C4-2B (cell line): ENCODE measurements around the gene UNK.

Source experiments
- H3K27ac ChIP-seq: fragments of 450-650 bp; 2 replicates; pipeline ENCODE4 v1.5.1; 2017
- CTCF ChIP-seq: fragments of 450-650 bp; conservative IDR thresholded peaks from 2 replicates; pipeline ENCODE4 v1.5.1; 2017; ENCODE audit warnings: mild to moderate bottlenecking
- ZFX ChIP-seq: fragments of 450-650 bp; IDR thresholded peaks from 2 replicates; pipeline ENCODE4 v1.6.1; 2017

UNK gene

GRCh38 chr17:75776386-75777295 is 8.0 kb upstream of the UNK start:
- peak overlapping the region; percentile 22; the same call in 1 of the 2 replicates for H3K27ac ChIP-seq
- TF ChIP-seq CTCF = no peak
- no peak for TF ChIP-seq ZFX

GRCh38 chr17:75777296-75777922 is 7.2 kb upstream of the UNK start:
- TF ChIP-seq CTCF (no peak), ZFX (no peak)

GRCh38 chr17:75778066-75778860 is 6.3 kb upstream of the UNK start:
- peak overlapping the region; percentile 97 for H3K27ac ChIP-seq

More at GRCh38 chr17:75777296-75777922, 7.2 kb upstream of the UNK start:
- H3K27ac ChIP-seq = no peak overlapping the region; the same call in 1 of the 2 replicates

- peak overlapping the region; percentile 97 for H3K27ac ChIP-seq
- no peak for TF ChIP-seq ZFX
- peak; percentile 83 for TF ChIP-seq CTCF
Observed at GRCh38 chr17:75778861-75779249, 5.8 kb upstream of the UNK start.

- TF ChIP-seq ZFX = peak; percentile 60; the same call in 1 of the 2 replicates
- peak; percentile 63 for TF ChIP-seq CTCF
- peak overlapping the region; percentile 97 for H3K27ac ChIP-seq
Observed at GRCh38 chr17:75779250-75779986, 5.2 kb upstream of the UNK start.

GRCh38 chr17:75779987-75780889 is 4.4 kb upstream of the UNK start:
- no peak for TF ChIP-seq CTCF
- peak overlapping the region; percentile 97 for H3K27ac ChIP-seq
